ENCODE data around the gene NPBWR2.

NPBWR2 gene

GRCh38 chr20:64053841-64054661 lies 53.3 kb downstream of the NPBWR2 start:
- no peak for DNase-seq
